ENCODE data around the gene C16orf74.

GRCh38 chr16:85778873-85779272, 28.0 kb upstream of the C16orf74 start:
- TF ChIP-seq POLR2AphosphoS5 (IDR thresholded peaks at IDR 0.05) = no peak
- TF ChIP-seq CTCF (IDR thresholded peaks at IDR 0.05 in 8 of 11, conservative IDR thresholded peaks at IDR 0.05 in 3 of 11) = no peak
- no peak for TF ChIP-seq POLR2A (IDR thresholded peaks at IDR 0.05)
